Left colon (tissue), 2 donors: Measurements from ENCODE around the gene ARHGAP24. TPM values are rescaled to one million over a fixed set of nuclear protein-coding genes. Genes with fewer than 3 reads are reported as not detected.

Source experiments
- ATAC-seq: fragments of 200-7000 bp; cut with Tn5 transposase; one replicate; pipeline ENCODE4 v1.9.1; 2020; ENCODE audit warnings: mild to moderate bottlenecking, moderate library complexity
- DNase-seq, 2 donors: peaks; one replicate each; pipeline ENCODE4 v3.0.0-alpha.2; 2020
- intact Hi-C, 2 donors: fragments of 100-400 bp; cut with DNase I in 1 of 2; cut with micrococcal nuclease in 1 of 2; formaldehyde crosslinking; loops; one replicate each; pipeline versions ENCODE4 v1.11.2 to v1.14.0; 2022; cut with DNase I, micrococcal nuclease
- total RNA-seq, 2 donors: library from RNA; stranded (reverse); fragmentation: NEBNext Ultra II Directional; extraction: Animal tissue kit (Norgen Biotek cat#: 25700); gene quantifications; one replicate each; pipeline ENCODE4 v1.2.1, GENCODE V29; 2021
- donor health status: DM: no; HTN: no; CAD: no.
- donor health status: DM: yes; HTN: yes; CAD: no.

Gene ARHGAP24
- total RNA-seq, 2 donors from 2014 or later, result 6.0 to 7.0 TPM

- DNase-seq, result no peak
- no peak for ATAC-seq
- intact Hi-C loops, result no loop called here
Observed at GRCh38 chr4:85779165-85779564, 304.2 kb downstream of the ARHGAP24 start.

GRCh38 chr4:85780664-85781063 is 305.7 kb downstream of the ARHGAP24 start:
- DNase-seq (no peak), ATAC-seq (no peak)
- intact Hi-C loops, result no loop called here

- intact Hi-C loops, result no loop called here
- no peak for DNase-seq
- ATAC-seq, result no peak
Observed at GRCh38 chr4:85783483-85783882, 308.5 kb downstream of the ARHGAP24 start.

GRCh38 chr4:85783900-85784299 is 308.9 kb downstream of the ARHGAP24 start:
- DNase-seq, result no peak
- no peak for ATAC-seq

GRCh38 chr4:85784348-85784747 is 309.4 kb downstream of the ARHGAP24 start:
- intact Hi-C loops, result no loop called here
- ATAC-seq (no peak), DNase-seq (no peak)

More at GRCh38 chr4:85783900-85784299, 308.9 kb downstream of the ARHGAP24 start:
- intact Hi-C loops, result no loop called here

GRCh38 chr4:85784947-85785346 is 310.0 kb downstream of the ARHGAP24 start:
- intact Hi-C loops, result no loop called here
- DNase-seq (no peak), ATAC-seq (no peak)

- no peak for DNase-seq
- intact Hi-C loops, result no loop called here
- ATAC-seq, result no peak
Observed at GRCh38 chr4:85787133-85787532, 312.2 kb downstream of the ARHGAP24 start.

- DNase-seq (no peak), ATAC-seq (no peak)
- intact Hi-C loops, result no loop called here
Observed at GRCh38 chr4:85788604-85789003, 313.7 kb downstream of the ARHGAP24 start.

GRCh38 chr4:85789241-85789640 is 314.3 kb downstream of the ARHGAP24 start:
- intact Hi-C loops, result no loop called here
- no peak for DNase-seq
- no peak for ATAC-seq

- no peak for DNase-seq
- intact Hi-C loops, result loop anchor here in 1 of 2 donors (10.0 kb wide), 1 partner anchor 174 kb away; no protein-coding TSS in a partner anchor
- ATAC-seq, result no peak
Observed at GRCh38 chr4:85790582-85790981, 315.6 kb downstream of the ARHGAP24 start.

GRCh38 chr4:85792376-85793232 is 317.7 kb downstream of the ARHGAP24 start:
- intact Hi-C loops, result loop anchor here in 1 of 2 donors (10.0 kb wide), 1 partner anchor 172 kb away; no protein-coding TSS in a partner anchor
- no peak for DNase-seq
- ATAC-seq, result no peak

- ATAC-seq (no peak), DNase-seq (no peak)
- intact Hi-C loops, result loop anchor here in 1 of 2 donors (10.0 kb wide), 1 partner anchor 172 kb away; no protein-coding TSS in a partner anchor
Observed at GRCh38 chr4:85793233-85793585, 318.3 kb downstream of the ARHGAP24 start.

GRCh38 chr4:85798012-85798770 is 323.2 kb downstream of the ARHGAP24 start:
- intact Hi-C loops, result loop anchor here in 1 of 2 donors (10.0 kb wide), 1 partner anchor 167 kb away; no protein-coding TSS in a partner anchor
- ATAC-seq, result no peak
- no peak for DNase-seq

- ATAC-seq (peak; percentile 42), DNase-seq (peak in 1 of 2 donors; percentile 17)
- intact Hi-C loops, result no loop called here
Observed at GRCh38 chr4:85803856-85804255, 328.9 kb downstream of the ARHGAP24 start.

GRCh38 chr4:85805891-85806290 is 330.9 kb downstream of the ARHGAP24 start:
- DNase-seq (no peak), ATAC-seq (no peak)
- intact Hi-C loops, result no loop called here

GRCh38 chr4:85806334-85806733 is 331.4 kb downstream of the ARHGAP24 start:
- no peak for DNase-seq

GRCh38 chr4:85807247-85807950 is 332.4 kb downstream of the ARHGAP24 start:
- no peak for DNase-seq
- ATAC-seq, result no peak
- intact Hi-C loops, result no loop called here

More at GRCh38 chr4:85806334-85806733, 331.4 kb downstream of the ARHGAP24 start:
- no peak for ATAC-seq
- intact Hi-C loops, result no loop called here

- ATAC-seq (no peak), DNase-seq (no peak)
- intact Hi-C loops, result no loop called here
Observed at GRCh38 chr4:85808104-85808503, 333.2 kb downstream of the ARHGAP24 start.

- DNase-seq (no peak), ATAC-seq (no peak)
- intact Hi-C loops, result no loop called here
Observed at GRCh38 chr4:85808864-85809263, 333.9 kb downstream of the ARHGAP24 start.
